ENCODE measurements around the gene FADS3.

- TF ChIP-seq POLR2A (IDR thresholded peaks at IDR 0.05; ENCODE audit: low read length): no peak
- no peak for TF ChIP-seq GATA1 (IDR thresholded peaks at IDR 0.05; ENCODE audit: low read depth, low read length)
Measured at GRCh38 chr11:61916737-61917333, 25.5 kb upstream of the FADS3 start.

Data from erythroblast (primary cell).